Spleen (tissue), 7 donors: ENCODE measurements around the gene SEMA5A.

Experiments
- CTCF ChIP-seq, 11 experiments: fragments of 200-600 bp in 7 of 11; fragments of 450-650 bp in 4 of 11; sonication (generic) in 4 of 11; IDR thresholded peaks in 8 of 11; conservative IDR thresholded peaks in 3 of 11; 1 replicate in 7 of 11; 2 replicates in 4 of 11; pipeline versions ENCODE4 v1.4.0 to v1.8.0; 2016 to 2021; ENCODE audit warnings: antibody characterized with exemption in 11 of 11, inconsistent platforms in 4 of 11, mild to moderate bottlenecking in 1 of 11
- POLR2A ChIP-seq, 3 donors: fragments of 450-650 bp; IDR thresholded peaks; one replicate each; pipeline ENCODE4 v1.5.1; 2017; ENCODE audit warnings: antibody characterized with exemption in 3 of 3, mild to moderate bottlenecking in 1 of 3
- POLR2AphosphoS5 ChIP-seq, 3 donors: sonication (generic); formaldehyde crosslinking; IDR thresholded peaks; one replicate each; pipeline ENCODE4 v1.5.1; 2017; ENCODE audit warnings: antibody characterized with exemption in 3 of 3
- donor health status: DM: no; HTN: no; CAD: no; lungs with moderate emphysema.
- donor health status: DM: no; HTN: no; CAD: no.
- donor health status: DM: no; HTN: no; CAD: no.

GRCh38 chr5:9405196-9405754 is 140.6 kb downstream of the SEMA5A start:
- TF ChIP-seq CTCF (IDR thresholded peaks at IDR 0.05 in 8 of 11, conservative IDR thresholded peaks at IDR 0.05 in 3 of 11) (no peak), POLR2A (IDR thresholded peaks at IDR 0.05) (no peak), POLR2AphosphoS5 (IDR thresholded peaks at IDR 0.05) (no peak)
